GM18505 (cell line): ENCODE measurements around the gene ZDHHC11.
"Not testable (repeated sequence)": the region's sequence is repeated elsewhere in the genome, so short reads cannot be mapped to it uniquely, and the experiment has no call there.

Source experiments
- ATAC-seq: cut with Tn5 transposase; IDR thresholded peaks from one replicate; pipeline ENCODE4 v1.9.1; 2021; ENCODE audit not compliant: unreplicated experiment
- POLR2A ChIP-seq: IDR thresholded peaks from 4 replicates; pipeline ENCODE4 v1.6.1; 2011; ENCODE audit warnings: borderline replicate concordance; ENCODE audit not compliant: insufficient read depth, insufficient read length; ENCODE audit errors: extremely low read depth

The ZDHHC11 gene

GRCh38 chr5:769485-770145 is 81.2 kb downstream of the ZDHHC11 start:
- ATAC-seq: not testable (repeated sequence)

- no peak for TF ChIP-seq POLR2A
- no peak for ATAC-seq
Observed at GRCh38 chr5:766666-767431, 83.9 kb downstream of the ZDHHC11 start.

GRCh38 chr5:765948-766631 is 84.7 kb downstream of the ZDHHC11 start:
- ATAC-seq: no peak
- no peak for TF ChIP-seq POLR2A

- no peak for ATAC-seq
- TF ChIP-seq POLR2A: no peak
Observed at GRCh38 chr5:763998-764781, 86.6 kb downstream of the ZDHHC11 start.

DNA sequence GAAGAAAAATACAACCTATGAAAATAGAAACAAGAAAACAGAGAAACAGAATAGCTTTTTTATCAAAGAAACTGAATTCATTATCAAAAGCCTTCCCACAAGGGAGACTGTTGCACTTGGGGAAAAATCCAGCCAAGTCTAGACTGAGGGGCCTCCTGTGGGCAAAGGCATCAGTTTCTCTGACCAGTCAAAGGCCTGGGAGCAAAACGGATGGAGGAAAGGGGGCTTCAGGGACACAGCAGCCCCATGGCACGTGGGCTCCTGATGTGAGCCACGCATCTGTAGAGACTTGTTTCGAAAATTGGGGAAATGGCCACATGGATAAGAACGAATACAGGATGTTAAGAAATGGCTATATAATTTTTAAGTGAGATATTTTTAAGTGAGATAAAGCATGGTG is 87.4 kb downstream of the ZDHHC11 start:
- no peak for ATAC-seq

GRCh38 chr5:762996-763395 is 87.8 kb downstream of the ZDHHC11 start:
- ATAC-seq: not testable (repeated sequence)

More for the DNA sequence above, 87.4 kb downstream of the ZDHHC11 start:
- no peak for TF ChIP-seq POLR2A

DNA sequence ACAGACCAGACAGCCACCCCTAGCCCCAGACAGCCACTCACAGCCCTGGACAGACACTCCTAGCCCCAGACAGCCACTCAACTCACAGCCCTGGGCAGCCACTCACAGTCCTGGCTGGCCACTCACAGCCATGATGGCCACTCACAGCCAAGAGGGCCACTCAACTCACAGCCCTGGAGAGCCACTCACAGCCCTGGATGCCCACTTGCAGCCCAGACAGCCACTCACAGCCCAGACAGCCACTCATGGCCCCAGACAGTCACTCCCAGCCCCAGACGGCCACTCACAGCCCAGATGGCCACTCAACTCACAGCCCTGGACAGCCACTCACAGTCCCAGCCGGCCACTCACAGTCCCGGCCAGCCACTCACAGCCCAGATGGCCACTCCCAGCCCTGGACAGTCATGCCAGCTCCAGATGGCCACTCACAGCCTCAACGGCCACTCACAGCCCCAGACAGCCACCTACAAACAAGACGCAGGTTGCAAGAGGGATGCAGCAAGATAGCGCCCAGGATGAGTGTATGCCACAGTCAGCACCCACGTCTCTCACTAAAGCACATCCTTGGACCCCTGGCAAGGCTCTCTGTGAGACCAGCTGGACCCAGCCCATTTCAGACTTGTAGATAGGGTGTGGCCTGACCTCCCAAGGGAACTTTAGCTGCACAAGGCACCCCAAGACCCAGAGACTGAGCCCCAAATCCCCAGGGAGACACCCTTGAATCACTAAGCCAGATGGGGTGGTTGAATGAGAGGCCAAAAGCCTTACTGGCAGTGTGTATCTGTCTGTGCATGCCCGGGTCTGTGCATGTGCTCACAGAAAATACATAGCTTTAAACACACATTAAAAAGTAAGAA is 88.7 kb downstream of the ZDHHC11 start:
- no peak for TF ChIP-seq POLR2A
- no peak for ATAC-seq

GRCh38 chr5:761059-761771 is 89.6 kb downstream of the ZDHHC11 start:
- TF ChIP-seq POLR2A: no peak
- no peak for ATAC-seq

DNA sequence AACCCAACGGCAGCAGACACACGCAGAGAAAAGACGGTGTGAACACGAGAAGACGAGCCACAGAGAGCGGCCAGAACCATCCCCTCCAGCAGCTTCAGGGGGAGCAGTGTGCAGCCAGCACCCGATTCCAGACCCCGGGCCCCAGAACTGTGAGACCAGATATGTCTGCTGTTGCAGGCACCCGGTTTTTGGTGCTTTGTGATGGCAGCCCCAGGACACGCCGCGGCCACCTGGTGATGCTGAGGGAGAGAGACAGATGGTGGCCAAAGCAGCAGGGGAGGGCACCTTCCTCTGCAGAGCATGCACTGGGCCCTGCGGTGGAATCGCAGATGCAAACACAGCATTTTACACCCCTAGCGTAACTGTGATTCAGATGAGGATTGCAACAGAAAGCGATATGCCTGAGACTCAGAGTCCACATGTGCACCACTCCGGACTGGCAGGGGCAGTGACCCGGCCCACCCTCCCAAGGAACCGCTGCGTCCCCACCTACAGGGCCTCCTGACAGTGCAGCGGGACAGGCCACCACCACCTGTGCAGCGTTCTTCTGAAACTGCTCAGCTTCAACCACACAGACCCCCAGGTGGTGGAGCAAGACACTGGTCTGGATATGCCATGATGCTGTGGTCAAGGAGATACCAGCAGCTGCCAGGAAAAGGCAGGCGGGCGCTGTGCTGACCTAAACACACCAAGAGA is 90.3 kb downstream of the ZDHHC11 start:
- TF ChIP-seq POLR2A: no peak
- ATAC-seq: no peak

DNA sequence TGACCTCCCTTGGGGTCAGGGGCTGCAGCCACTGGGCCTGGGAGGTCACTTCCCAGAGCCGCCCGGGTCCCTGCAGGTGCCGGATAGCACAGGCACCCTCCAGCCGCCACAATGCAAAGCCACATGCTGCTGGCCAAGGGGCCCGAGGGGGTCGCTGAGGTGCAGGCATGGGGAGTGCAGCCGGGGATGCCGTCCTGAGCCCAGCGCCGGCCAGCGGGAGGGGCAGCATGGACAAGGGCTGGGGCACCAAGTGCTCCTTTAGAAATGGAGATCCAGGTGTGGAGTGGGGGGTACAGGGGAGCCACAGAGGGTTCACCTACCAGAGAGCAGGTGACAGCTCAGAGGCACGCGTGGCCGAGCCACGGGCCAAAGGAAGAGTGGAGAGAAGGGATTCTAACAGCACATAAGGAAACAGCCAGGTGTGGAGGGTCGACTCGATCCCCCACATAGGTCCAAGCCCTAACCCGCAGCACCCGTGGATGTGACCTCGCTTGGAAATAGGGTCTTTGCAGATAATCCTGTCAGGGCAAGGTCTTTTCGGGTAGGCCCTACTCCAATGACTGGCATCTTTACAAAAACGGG is 90.9 kb downstream of the ZDHHC11 start:
- no peak for ATAC-seq
- no peak for TF ChIP-seq POLR2A

DNA sequence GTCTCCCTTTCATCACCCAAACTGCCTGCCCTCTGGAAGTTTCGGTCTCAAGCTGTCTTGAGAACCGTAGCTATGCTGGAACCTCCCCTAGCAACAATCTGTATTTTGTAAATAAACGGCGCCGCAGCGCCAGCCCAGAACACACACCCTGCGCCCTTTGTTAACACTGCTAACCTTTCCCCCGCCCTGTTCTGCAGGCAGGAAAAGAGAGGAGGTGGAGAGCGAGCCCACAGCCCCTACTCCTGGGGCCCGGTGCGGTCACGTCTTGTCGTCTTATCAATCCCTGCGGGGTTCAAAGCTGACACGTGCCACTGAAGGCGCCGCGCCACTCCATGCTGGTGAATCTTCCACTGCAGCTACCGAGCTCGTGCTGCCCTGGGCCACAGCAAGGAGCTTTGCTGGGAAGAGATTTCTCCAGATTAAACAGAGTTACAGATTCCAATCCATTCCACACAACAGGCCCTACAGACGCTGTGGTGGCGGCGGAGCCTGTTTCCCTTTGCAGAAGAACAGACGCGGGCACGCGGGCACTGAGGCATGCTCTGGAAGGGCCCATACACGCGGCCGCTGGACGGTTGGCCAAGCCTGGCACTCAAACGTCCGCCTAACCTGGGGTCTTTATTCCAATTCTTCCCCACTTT is 91.6 kb downstream of the ZDHHC11 start:
- TF ChIP-seq POLR2A: no peak
- ATAC-seq: no peak

DNA sequence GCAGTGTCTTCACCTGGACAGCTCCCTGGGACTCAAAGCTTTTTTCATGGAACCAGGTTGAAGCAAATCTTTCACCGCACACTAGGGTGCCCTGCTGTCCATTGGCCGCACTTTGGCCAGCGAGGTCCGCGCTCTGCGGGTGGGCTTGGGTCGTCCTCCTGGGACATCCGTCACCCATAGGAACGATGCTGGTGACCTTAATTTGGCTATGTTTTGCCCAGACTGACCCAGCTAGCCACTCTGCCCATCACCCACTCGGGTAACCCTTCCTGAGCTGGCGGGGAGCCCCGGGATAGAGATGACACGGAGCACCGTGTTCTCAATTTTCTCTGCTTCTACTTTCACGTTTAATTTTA is 92.1 kb downstream of the ZDHHC11 start:
- no peak for TF ChIP-seq POLR2A
- ATAC-seq: no peak
